Activated naive CD8-positive, alpha-beta T cell treated with anti-CD3 and anti-CD28 coated beads, Interleukin-2, amount 50 U/mL, for 24 hours (primary cell): Measurements from ENCODE around the gene TEFM.

ENCODE experiments used
- ATAC-seq: fragments of 150-1000 bp; cut with Tn5 transposase; one replicate; pipeline ENCODE4 v1.10.0; 2021
- DNase-seq: peaks from one replicate; pipeline ENCODE4 v3.0.0; 2021
- H3K27ac Mint-ChIP-seq: one replicate; pipeline ENCODE4 v1.8.0; 2021; ENCODE audit warnings: mild to moderate bottlenecking, mixed read lengths
- H3K27me3 Mint-ChIP-seq: one replicate; pipeline ENCODE4 v1.8.0; 2021; ENCODE audit warnings: mixed read lengths
- H3K36me3 Mint-ChIP-seq: one replicate; pipeline ENCODE4 v1.8.0; 2021; ENCODE audit warnings: low read depth, mixed read lengths
- H3K4me1 Mint-ChIP-seq: one replicate; pipeline ENCODE4 v1.8.0; 2021; ENCODE audit warnings: mixed read lengths
- H3K4me3 Mint-ChIP-seq: one replicate; pipeline ENCODE4 v1.8.0; 2021; ENCODE audit warnings: mild to moderate bottlenecking, moderate library complexity, mixed read lengths
- H3K9me3 Mint-ChIP-seq: one replicate; pipeline ENCODE4 v1.8.0; 2021; ENCODE audit warnings: mixed read lengths

Gene TEFM

DNA sequence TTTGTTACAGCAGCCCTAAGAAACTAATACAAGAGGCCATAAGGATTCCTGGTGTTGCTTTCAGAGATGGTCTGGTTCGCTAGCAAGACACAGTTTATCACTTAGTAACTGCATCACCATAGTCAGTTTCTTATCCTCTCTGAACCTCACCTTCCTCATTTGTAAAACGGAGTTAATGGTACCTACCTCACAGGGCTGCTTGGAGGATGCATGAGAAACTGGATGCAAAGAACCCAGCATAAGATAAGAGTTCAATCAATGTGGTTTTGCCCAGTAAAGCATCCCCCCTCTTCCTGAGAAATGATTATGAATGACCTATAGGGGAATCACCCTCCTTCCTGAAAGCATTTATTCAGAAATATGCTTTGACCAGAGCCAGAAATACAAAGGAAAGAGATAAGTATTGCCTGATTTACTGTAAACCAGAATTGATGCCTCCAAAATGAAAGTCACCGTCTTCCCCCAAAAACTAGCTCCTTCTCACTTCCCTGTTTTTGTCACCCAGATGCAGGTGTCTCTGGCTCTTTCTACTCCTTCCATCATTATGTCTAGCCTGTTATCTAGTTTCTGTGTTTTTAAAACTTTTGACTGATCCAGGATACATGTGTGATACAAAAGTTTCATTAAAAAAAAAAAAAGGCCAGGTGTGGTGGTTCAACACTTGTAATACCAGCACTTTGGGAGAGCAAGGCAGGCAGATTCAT lies 2.8 kb upstream of the TEFM start:
- no peak for DNase-seq
- Mint-ChIP-seq H3K4me3 (no peak overlapping the region), H3K4me1 (peaks cover 30% of the 10 kb centered on the region), H3K27me3 (no peaks in the 10 kb centered on the region), H3K9me3 (no peaks in the 10 kb centered on the region), H3K27ac (no peak overlapping the region), H3K36me3 (peaks cover 3% of the 10 kb centered on the region)
- ATAC-seq: no peak

DNA sequence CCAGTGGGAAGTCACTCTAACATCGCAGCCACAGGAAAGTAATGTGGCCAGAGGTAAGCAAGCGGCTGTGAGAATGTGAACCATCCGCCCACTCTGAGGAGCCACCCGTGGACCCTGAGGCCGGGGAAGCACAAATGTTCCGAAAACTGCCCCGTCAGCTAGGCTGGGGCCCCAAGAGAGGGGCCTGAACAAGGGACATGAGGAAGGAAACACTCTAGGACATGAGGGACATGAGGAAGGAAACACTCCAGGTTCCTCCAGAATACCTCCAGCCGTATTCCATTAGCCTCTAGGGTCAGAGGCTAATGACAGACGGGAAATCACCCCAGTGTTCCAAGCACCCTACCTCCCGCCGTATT lies 317 bp downstream of the TEFM start:
- DNase-seq (peak; percentile 23), ATAC-seq (peak; percentile 18)
- Mint-ChIP-seq H3K27ac (peak overlapping the region; percentile 88), H3K27me3 (no peaks in the 10 kb centered on the region), H3K9me3 (no peaks in the 10 kb centered on the region), H3K4me3 (peak overlapping the region; percentile 93), H3K4me1 (peaks cover 39% of the 10 kb centered on the region), H3K36me3 (peaks cover 7% of the 10 kb centered on the region)

DNA sequence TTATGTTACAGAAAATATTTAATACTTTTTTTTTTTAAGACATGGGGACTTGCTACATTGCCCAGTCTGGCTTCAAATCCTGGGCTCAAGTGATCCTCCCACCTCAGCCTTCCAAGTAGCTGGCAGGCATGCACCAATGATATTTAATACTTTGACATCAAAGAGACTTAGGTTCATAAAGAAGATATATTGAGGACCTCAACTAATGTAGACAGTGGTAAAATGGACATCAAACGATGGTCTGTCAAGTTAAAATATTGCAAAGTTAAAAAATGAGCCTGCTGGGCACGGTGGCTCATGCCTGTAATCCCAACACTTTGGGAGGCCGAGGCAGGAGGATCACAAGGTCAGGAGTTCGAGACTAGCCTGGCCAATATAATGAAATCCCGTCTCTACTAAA lies 8.7 kb downstream of the TEFM start:
- Mint-ChIP-seq H3K4me1 (peaks cover 5% of the 10 kb centered on the region), H3K36me3 (peaks cover 24% of the 10 kb centered on the region), H3K27ac (no peak overlapping the region), H3K9me3 (no peaks in the 10 kb centered on the region), H3K4me3 (no peak overlapping the region), H3K27me3 (no peaks in the 10 kb centered on the region)
- ATAC-seq (no peak), DNase-seq (no peak)

DNA sequence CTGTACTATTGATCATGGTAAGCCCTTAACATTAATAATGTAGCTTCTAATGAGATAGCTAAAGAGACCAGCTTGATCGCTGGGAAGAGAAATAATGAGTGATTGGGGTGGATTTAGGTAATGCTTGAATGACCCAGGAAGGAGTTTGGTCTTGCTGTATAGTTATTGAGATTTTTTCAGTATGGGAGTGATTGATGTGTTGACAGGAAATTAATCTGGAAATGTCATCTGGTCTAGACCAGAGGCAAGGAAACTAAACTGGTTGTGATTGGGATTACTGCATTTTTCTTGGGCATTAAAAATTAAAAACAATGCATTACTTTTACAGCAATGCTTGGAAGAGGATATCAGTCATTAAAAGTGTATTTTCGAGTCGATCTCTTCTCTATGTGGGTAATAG lies 11.8 kb downstream of the TEFM start:
- Mint-ChIP-seq H3K36me3 (peaks cover 21% of the 10 kb centered on the region), H3K27ac (no peak overlapping the region)

DNA sequence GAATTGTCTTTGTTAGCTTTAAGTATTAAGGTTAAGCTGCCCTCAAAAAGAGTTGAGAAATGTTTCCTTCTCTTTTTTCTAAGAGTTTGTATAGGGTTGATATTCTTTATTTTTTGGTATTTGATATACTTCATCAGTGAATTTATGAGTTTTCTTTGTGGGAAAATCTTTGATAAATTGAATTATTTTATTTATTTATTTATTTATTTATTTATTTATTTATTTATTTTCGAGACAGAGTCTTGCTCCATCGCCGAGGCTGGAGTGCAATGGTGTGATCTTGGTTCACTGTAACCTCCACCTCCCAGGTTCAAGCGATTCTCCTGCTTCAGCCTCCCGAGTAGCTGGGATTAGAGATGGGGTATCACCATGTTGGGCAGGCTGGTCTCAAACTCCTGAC lies 19.9 kb downstream of the TEFM start:
- Mint-ChIP-seq H3K9me3 (no peaks in the 10 kb centered on the region), H3K36me3 (peaks cover 18% of the 10 kb centered on the region), H3K27ac (no peak overlapping the region), H3K4me3 (no peak overlapping the region), H3K27me3 (no peaks in the 10 kb centered on the region), H3K4me1 (no peaks in the 10 kb centered on the region)
- ATAC-seq (no peak), DNase-seq (no peak)

More for the DNA sequence above, 11.8 kb downstream of the TEFM start:
- Mint-ChIP-seq H3K27me3 (no peaks in the 10 kb centered on the region), H3K9me3 (no peaks in the 10 kb centered on the region), H3K4me1 (no peaks in the 10 kb centered on the region), H3K4me3 (no peak overlapping the region)
- ATAC-seq (no peak), DNase-seq (no peak)

DNA sequence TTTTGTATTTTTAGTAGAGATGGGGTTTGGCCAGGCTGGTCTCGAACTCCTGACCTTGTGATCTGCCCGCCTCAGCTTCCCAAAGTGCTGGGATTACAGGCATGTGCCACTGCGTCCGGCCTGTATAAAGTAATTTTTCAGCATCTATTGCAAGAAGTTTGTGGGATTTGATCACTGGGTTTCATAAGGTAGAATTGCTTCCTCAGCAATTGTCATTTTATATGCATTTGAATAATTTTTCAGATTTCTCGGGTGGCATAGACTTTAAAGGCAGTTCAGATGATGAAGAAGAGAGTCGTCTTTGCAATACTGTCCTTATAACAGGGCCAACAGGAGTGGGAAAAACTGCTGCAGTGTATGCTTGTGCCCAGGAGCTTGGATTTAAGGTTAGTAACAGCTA lies 37.0 kb downstream of the TEFM start:
- H3K27ac Mint-ChIP-seq: no peak overlapping the region
- H3K4me1 Mint-ChIP-seq: no peaks in the 10 kb centered on the region
- no peak for DNase-seq
- H3K27me3 Mint-ChIP-seq: no peaks in the 10 kb centered on the region
- peaks cover 50% of the 10 kb centered on the region for H3K36me3 Mint-ChIP-seq
- no peak for ATAC-seq
- H3K4me3 Mint-ChIP-seq: no peak overlapping the region
- H3K9me3 Mint-ChIP-seq: no peaks in the 10 kb centered on the region

DNA sequence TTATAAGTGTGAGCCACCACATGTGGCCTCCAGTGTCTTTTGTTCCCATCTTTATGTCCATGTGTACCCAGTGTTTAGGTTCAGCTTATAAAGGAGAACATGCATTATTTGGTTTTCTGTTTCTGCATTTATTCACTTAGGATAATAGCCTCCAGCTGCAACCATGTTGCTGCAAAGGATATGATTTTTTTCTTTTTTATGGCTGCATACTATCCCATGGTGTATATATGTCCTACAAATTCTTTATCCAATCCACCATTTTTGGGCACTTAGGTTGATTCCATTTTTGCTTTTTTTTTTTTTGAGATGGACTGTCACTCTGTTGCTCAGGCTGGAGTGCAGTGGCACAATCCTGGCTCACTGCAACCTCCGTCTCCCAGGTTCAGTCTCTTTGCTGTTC lies 41.4 kb downstream of the TEFM start:
- Mint-ChIP-seq H3K27me3 (no peaks in the 10 kb centered on the region), H3K36me3 (peaks cover 47% of the 10 kb centered on the region), H3K4me1 (no peaks in the 10 kb centered on the region)

DNA sequence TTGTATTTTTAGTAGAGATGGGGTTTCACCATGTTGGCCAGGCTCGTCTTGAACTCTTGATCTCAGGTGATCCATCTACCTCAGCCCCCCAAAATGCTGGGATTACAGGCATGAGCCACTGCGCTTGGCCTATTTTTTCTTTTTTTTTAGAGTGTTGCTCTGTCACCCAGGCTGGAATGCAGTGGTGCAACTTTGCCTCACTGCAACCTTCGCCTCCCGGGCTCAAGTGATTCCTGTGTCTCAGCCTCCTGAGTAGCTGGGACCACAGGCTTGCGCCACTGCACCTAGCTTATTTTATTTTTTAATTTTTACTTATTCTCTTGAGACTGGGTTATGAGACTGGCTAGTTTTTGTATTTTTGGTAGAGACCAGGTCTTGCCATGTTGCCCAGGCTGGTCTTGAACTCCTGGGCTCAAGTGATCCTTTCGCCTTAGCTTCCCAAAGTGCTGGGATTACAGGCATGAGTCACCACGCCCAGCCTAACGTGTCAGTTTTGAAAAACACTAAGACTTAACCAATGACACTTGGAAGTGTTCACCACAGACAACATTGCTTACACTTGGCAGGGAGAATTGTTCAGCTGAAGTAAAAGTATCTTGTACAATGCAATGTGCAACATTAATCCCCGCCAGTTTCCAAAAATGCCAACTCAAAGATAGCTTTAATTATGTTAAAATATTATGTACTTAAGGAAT lies 47.3 kb downstream of the TEFM start:
- Mint-ChIP-seq H3K4me1 (no peaks in the 10 kb centered on the region), H3K27me3 (no peaks in the 10 kb centered on the region), H3K4me3 (no peak overlapping the region), H3K9me3 (no peaks in the 10 kb centered on the region), H3K27ac (no peak overlapping the region), H3K36me3 (peaks cover 34% of the 10 kb centered on the region)
- ATAC-seq (no peak), DNase-seq (no peak)

More for the DNA sequence above, 41.4 kb downstream of the TEFM start:
- H3K4me3 Mint-ChIP-seq: no peak overlapping the region
- DNase-seq (no peak), ATAC-seq (no peak)
- no peak overlapping the region for H3K27ac Mint-ChIP-seq
- H3K9me3 Mint-ChIP-seq: no peaks in the 10 kb centered on the region

DNA sequence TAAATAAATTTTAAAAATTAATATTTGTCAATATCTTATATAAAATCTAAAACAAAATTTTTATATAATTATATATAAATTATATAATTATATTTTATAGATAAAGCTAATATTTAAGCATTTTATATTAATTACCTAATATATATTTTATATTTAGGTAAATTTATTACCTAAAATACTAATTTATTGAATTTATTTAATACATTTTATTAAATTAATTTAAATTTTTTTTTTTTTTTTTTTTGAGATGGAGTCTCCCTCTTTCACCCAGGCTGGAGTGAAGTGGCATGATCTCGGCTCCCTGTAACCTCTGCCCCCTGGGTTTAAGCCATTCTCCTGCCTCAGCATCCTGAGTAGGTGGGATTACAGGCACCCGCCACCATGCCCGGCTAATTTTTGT lies 51.9 kb downstream of the TEFM start:
- no peaks in the 10 kb centered on the region for H3K9me3 Mint-ChIP-seq
- no peak for ATAC-seq
- no peak overlapping the region for H3K27ac Mint-ChIP-seq
- peaks cover 36% of the 10 kb centered on the region for H3K36me3 Mint-ChIP-seq
- H3K4me3 Mint-ChIP-seq: no peak overlapping the region
- no peaks in the 10 kb centered on the region for H3K4me1 Mint-ChIP-seq
- H3K27me3 Mint-ChIP-seq: no peaks in the 10 kb centered on the region
- DNase-seq: no peak
